ENCODE measurements around the gene SERAC1. TPM values are rescaled to one million over a fixed set of nuclear protein-coding genes. Genes with fewer than 3 reads are reported as not detected.

Gene SERAC1
- polyA plus RNA-seq, 3 donors = 4.3 to 5.1 (median 4.4) TPM

- Mint-ChIP-seq H3K27ac (no peak overlapping the region), H3K36me3 (peaks cover 21 to 25% of the 10 kb centered on the region in 2 donors), H3K27me3 (ENCODE audit: low read depth in 3 of 3) (no peaks in the 10 kb centered on the region), H3K4me1 (peaks cover 8% of the 10 kb centered on the region), H3K9me3 (peaks cover 0 to 4% (median 2%) of the 10 kb centered on the region in 7 donors), H3K4me3 (no peak overlapping the region)
- WGBS (ENCODE audit: insufficient coverage) = no CpG with 5 or more reads among the region's 1 CpG
- H2AFZ ChIP-seq (ENCODE audit: insufficient read depth, low read depth, low read length, poor library complexity, severe bottlenecking) = no peak overlapping the region
- intact Hi-C loops (cut with micrococcal nuclease) = no loop called here
- no peaks in the 10 kb centered on the region for H3K9me3 ChIP-seq (replicated peaks in 1 of 2; ENCODE audit: control insufficient read depth in 1 of 2, insufficient read depth in 1 of 2, low read length in 2 of 2)
- H3K27ac ChIP-seq (ENCODE audit: low read depth in 1 of 2, low read length in 2 of 2) = no peak overlapping the region
- no peak overlapping the region for H3K4me2 ChIP-seq (replicated peaks; ENCODE audit: extremely low read depth, low read length, poor library complexity, severe bottlenecking)
- peaks cover 0 to 21% of the 10 kb centered on the region in 2 donors for H3K36me3 ChIP-seq (replicated peaks in 1 of 2; ENCODE audit: control insufficient read depth in 1 of 2, insufficient read depth in 2 of 2, low read length in 2 of 2)
- no peak for DNase-seq
- TF ChIP-seq CTCF (IDR thresholded peaks at IDR 0.05) = no peak
- no peak overlapping the region for H3K9ac ChIP-seq (ENCODE audit: insufficient read depth, low read length, poor library complexity, severe bottlenecking)
- peaks cover 0 to 7% of the 10 kb centered on the region in 2 donors for H3K4me1 ChIP-seq (ENCODE audit: control insufficient read depth in 1 of 2, insufficient read depth in 2 of 2, low read length in 2 of 2)
- no peak overlapping the region for H3K4me3 ChIP-seq (replicated peaks in 1 of 3; ENCODE audit: low read depth in 2 of 3, low read length in 3 of 3)
- no peaks in the 10 kb centered on the region for H3K27me3 ChIP-seq (ENCODE audit: control insufficient read depth in 2 of 2, insufficient read depth in 2 of 2, low read length in 2 of 2)
- no peaks in the 10 kb centered on the region for H3K79me2 ChIP-seq (ENCODE audit: insufficient read depth, low read length)
- no peaks in the 10 kb centered on the region for H4K20me1 ChIP-seq (ENCODE audit: insufficient read depth, low read length)
Observed at GRCh38 chr6:158191032-158191431, 23.0 kb upstream of the SERAC1 start.

- Histone ChIP-seq H3K4me3 (replicated peaks in 1 of 3; ENCODE audit: low read depth in 2 of 3, low read length in 3 of 3) (no peak overlapping the region), H3K4me2 (replicated peaks; ENCODE audit: extremely low read depth, low read length, poor library complexity, severe bottlenecking) (no peak overlapping the region), H3K36me3 (replicated peaks in 1 of 2; ENCODE audit: control insufficient read depth in 1 of 2, insufficient read depth in 2 of 2, low read length in 2 of 2) (peaks cover 0 to 21% of the 10 kb centered on the region in 2 donors), H4K20me1 (ENCODE audit: insufficient read depth, low read length) (no peaks in the 10 kb centered on the region), H3K27ac (ENCODE audit: low read depth in 1 of 2, low read length in 2 of 2) (no peak overlapping the region), H3K79me2 (ENCODE audit: insufficient read depth, low read length) (no peaks in the 10 kb centered on the region), H3K27me3 (ENCODE audit: control insufficient read depth in 2 of 2, insufficient read depth in 2 of 2, low read length in 2 of 2) (no peaks in the 10 kb centered on the region), H3K9me3 (replicated peaks in 1 of 2; ENCODE audit: control insufficient read depth in 1 of 2, insufficient read depth in 1 of 2, low read length in 2 of 2) (no peaks in the 10 kb centered on the region), H3K9ac (ENCODE audit: insufficient read depth, low read length, poor library complexity, severe bottlenecking) (no peak overlapping the region), H2AFZ (ENCODE audit: insufficient read depth, low read depth, low read length, poor library complexity, severe bottlenecking) (no peak overlapping the region), H3K4me1 (ENCODE audit: control insufficient read depth in 1 of 2, insufficient read depth in 2 of 2, low read length in 2 of 2) (peaks cover 0 to 7% of the 10 kb centered on the region in 2 donors)
- Mint-ChIP-seq H3K27me3 (ENCODE audit: low read depth in 3 of 3) (no peaks in the 10 kb centered on the region), H3K36me3 (peaks cover 24 to 28% of the 10 kb centered on the region in 2 donors), H3K4me3 (no peak overlapping the region), H3K4me1 (peaks cover 9% of the 10 kb centered on the region), H3K9me3 (peaks cover 0 to 4% (median 2%) of the 10 kb centered on the region in 7 donors), H3K27ac (no peak overlapping the region)
- WGBS (ENCODE audit: insufficient coverage) = no CpG with 5 or more reads among the region's 3 CpGs
- intact Hi-C loops (cut with micrococcal nuclease) = no loop called here
- TF ChIP-seq CTCF (IDR thresholded peaks at IDR 0.05) = no peak
- DNase-seq = no peak
Observed at GRCh38 chr6:158188591-158188990, 20.5 kb upstream of the SERAC1 start.

Measured in CD14-positive monocyte (primary cell).